NCI-H748 (cell line): Measurements from ENCODE around the gene TM7SF3.

ENCODE experiments used
- DNase-seq: peaks from one replicate; lab custom pipeline; 2025; ENCODE audit not compliant: unreplicated experiment; lab: John Stamatoyannopoulos, UW

Gene TM7SF3

DNA sequence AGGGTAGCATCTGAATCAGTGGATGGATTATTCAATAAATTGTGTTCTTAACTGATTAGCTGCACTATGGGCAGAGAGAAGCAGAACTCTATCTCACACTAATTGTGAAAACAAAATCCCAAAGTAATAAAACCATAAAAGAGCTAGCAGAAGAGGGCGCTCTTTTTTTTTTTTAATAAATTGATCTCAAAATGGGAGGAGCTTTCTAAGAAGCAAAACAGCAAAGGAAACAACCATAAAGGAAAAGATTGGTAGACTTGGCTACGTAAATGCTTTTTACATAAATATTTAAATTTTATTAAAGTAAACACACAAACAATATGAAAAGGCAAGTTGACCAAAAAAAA lies 1.5 kb upstream of the TM7SF3 start:
- peak; percentile 37 for DNase-seq

DNA sequence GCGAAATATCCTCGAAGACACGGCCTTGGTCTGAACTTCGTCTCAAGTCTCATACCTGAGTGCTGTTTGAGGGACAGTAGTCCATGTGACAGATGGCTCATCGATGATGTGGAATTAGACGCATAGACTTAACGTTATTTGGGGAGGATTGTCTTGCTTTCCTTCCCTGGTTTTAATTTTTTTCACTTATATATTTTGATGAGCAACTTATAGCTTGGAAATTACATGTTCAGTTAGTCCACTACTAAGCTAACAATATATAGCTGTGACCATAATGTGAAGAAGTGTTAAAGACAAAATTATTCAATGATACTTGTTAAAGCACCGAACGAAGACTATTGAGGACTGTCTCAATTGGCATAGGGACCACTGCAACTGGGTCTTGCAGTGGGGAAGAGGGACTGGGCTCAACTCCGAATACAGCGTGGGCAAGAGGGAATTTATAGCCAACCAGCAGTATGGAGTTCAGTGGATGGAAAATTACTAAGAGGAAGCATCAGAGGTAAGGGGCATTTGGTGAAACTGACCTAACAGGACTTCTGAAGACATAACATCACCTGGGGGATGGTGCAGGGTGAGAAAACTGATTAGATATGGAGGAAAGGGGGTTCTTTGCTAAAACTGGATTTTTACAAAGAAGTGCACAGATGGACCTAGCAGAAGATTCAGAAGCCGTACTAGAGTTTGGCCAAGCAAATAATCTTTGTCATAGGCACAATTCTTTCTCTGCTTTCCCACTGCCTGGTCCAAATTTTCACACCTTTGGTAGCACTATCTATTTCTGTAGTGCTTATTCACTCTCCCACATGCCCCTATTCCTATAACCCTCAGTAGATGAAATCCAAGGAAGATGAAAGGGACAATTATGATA lies 910 bp upstream of the TM7SF3 start:
- no peak for DNase-seq

- peak; percentile 48 for DNase-seq
Measured at GRCh38 chr12:27013611-27014084, 536 bp downstream of the TM7SF3 start.

DNA sequence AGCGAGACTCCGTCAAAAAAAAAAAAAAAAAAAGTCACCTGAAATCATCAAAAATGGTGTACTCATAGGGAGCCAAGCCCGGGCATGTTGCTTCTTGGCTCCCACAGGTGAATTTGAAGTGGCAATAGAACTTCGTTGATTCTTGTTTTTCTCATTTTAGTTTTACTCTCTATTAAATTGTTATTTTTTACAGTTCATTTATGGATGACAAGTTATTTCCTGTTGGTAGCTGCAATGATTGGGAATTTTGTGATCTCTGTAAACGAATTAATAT lies 1.3 kb downstream of the TM7SF3 start:
- no peak for DNase-seq

DNA sequence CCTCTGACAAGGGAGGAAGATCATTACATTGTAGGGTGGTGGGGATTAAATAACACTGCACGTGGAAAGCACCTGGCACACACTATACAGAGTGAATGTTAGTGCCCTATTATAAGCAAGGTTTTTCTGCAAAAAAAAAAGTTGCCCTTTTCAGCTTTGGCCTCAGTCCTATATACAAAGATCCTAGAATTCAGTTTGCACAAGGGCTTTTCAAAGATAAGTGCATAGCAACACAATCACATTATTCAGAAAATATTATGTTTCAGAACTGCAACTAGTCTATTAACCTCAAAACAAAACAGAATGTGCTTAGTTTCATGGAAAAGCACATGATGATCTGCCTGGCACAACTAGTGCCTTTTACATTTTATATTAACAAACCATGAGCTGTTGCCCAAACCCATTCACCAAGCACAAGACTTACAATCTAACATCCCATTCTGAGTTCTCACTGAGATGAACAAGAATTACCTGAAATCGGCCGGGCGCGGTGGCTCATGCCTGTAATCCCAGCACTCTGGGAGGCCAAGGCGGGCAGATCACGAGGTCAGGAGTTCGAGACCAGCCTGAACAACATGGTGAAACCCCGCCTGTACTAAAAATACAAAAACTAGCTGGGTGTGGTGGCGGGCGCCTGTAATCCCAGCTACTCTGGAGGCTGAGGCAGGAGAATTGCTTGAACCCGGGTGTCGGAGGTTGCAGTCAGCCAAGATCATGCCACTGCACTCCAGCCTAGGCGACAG lies 1.8 kb downstream of the TM7SF3 start:
- peak; percentile 18 for DNase-seq

- DNase-seq: no peak
Measured at GRCh38 chr12:27009881-27010301, 4.3 kb downstream of the TM7SF3 start.

GRCh38 chr12:27008081-27008480 lies 6.1 kb downstream of the TM7SF3 start:
- DNase-seq: no peak

DNA sequence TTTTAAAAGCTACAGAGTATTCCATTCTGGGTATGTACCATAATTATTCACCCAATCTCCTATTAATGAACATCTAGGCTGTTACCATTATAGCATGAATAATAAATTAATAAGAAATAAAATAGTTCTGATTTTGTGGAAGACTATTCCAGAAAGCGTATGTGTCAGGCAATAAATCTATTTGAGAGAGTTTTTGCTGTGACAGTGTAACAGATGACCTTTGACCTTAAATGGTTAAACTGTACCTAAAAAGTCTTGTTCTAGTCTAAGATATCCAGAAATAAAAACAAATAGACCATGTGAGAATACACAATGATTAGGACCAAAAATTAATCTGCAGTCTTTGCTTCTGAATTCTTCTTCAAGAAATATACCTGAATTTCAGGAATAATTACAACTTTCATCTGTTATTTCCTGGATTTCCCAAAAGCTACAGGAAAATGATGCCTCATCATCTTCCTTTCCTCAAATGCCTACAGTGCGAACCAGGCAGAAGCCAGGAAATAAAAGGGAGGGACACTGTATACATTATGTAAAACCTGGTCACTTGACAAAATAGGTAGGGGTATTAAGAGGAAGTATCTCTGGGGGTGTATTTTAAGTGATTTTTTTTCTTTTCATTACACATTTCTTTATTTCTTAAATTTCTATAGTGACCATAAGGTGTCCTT lies 7.3 kb downstream of the TM7SF3 start:
- DNase-seq: no peak

GRCh38 chr12:27005495-27005894 lies 8.7 kb downstream of the TM7SF3 start:
- DNase-seq: no peak

GRCh38 chr12:27003421-27004381 lies 10.5 kb downstream of the TM7SF3 start:
- no peak for DNase-seq

DNA sequence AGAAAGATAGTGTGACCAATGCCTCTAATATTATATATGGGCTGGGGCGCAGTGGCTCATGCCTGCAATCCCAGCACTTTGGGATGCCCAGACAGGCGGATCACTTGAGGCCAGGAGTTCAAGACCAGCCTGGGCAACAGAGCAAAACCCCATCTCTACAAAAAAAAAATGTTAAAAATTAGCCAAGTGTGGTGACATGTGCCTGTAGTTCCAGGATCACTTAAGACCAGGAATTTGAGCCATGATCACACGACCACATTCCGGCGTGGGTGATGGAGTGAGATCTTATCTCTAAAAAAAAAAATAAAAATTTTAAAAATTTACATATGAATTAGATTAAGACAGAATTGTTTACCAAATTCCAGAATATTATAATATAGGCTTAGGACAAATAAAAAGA lies 12.0 kb downstream of the TM7SF3 start:
- DNase-seq: no peak

GRCh38 chr12:27001663-27002062 lies 12.5 kb downstream of the TM7SF3 start:
- DNase-seq: no peak

DNA sequence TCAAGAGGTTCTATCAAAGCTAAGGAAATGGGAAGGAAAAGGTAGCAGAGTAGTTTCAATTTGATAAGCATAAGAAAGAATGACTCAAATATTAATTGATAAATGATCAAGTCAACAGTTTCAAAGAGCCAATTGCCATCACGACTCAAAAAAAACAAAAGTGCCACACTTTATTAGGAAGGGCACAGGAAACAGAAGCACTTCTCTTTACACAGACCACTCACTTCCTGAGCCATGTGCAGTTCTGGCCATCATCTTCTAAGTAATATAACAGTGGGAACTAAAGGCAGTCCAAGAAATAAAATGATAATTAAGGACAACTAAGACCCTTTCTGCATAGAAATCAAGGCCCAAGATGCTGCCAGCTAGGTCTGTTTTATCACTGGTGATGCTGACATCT lies 13.2 kb downstream of the TM7SF3 start:
- DNase-seq: no peak

GRCh38 chr12:26997003-26997402 lies 17.2 kb downstream of the TM7SF3 start:
- DNase-seq: no peak

- no peak for DNase-seq
Measured at GRCh38 chr12:26995706-26996105, 18.5 kb downstream of the TM7SF3 start.

GRCh38 chr12:26994109-26994508 lies 20.1 kb downstream of the TM7SF3 start:
- no peak for DNase-seq

GRCh38 chr12:26991826-26992225 lies 22.4 kb downstream of the TM7SF3 start:
- DNase-seq: no peak

- DNase-seq: no peak
Measured at GRCh38 chr12:26989873-26990272, 24.3 kb downstream of the TM7SF3 start.

GRCh38 chr12:26988703-26989102 lies 25.5 kb downstream of the TM7SF3 start:
- no peak for DNase-seq

DNA sequence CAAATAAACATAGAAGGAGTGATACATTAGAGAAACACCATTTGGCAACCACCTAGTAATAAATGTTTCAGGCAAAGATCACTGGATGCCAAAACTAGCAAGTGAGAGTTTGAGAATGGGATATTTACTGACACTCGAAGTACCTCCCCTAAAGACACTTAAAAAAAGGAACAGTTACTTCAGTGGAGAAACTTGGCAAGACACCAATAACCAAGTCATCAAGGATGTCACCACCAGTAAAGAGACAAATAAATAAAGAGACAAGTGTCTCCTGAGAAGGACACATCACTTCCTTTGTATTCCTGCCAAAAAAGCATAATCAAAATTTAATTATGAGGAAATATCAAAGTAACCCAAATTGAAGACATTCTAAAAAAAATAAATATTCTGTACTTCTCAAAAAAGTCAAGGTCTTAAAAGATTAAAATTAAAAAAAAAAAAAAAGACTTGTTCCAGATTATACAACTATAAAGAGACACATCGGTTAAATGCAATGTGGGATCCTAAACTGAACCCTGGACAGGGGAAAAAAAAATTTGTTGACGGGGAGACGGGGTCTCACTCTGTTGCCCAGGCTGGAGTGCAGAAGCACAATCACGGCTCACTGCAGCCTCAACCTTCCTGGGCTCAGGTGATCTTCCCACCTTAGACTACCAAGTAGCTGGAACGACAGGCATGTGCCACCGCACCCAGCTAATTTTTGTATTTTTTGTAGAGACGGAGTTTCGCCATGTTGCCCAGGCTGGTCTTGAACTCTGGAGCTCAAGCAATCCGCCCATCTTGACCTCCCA lies 26.4 kb downstream of the TM7SF3 start:
- no peak for DNase-seq
